NCI-H2107 treated with DMSO at 0.1 percent for 48 hours (cell line): ENCODE measurements around the gene GUCY2C.
"Not testable (repeated sequence)": the region's sequence is repeated elsewhere in the genome, so short reads cannot be mapped to it uniquely, and the experiment has no call there.

Source experiments
- DNase-seq: peaks from one replicate; lab custom pipeline; 2025; ENCODE audit not compliant: unreplicated experiment; lab: John Stamatoyannopoulos, UW

The GUCY2C gene

GRCh38 chr12:14696265-14696741 lies at the start of gene GUCY2C:
Gene GUCY2C (minus strand): TSS chr12:14696599. CDS start chr12:14696448, 151 bp downstream.
- no peak for DNase-seq

- no peak for DNase-seq
These were observed 46.7 kb upstream of the GUCY2C start for GRCh38 chr12:14743061-14743460.

- DNase-seq: no peak
These were observed 45.5 kb upstream of the GUCY2C start for GRCh38 chr12:14741942-14742341.

- DNase-seq: no peak
These were observed 44.8 kb upstream of the GUCY2C start for GRCh38 chr12:14741153-14741552.

- DNase-seq: not testable (repeated sequence)
These were observed 40.0 kb upstream of the GUCY2C start for GRCh38 chr12:14736441-14736840.

GRCh38 chr12:14731821-14732220 lies 35.4 kb upstream of the GUCY2C start:
- DNase-seq: no peak

GRCh38 chr12:14729586-14729985 lies 33.2 kb upstream of the GUCY2C start:
- no peak for DNase-seq

GRCh38 chr12:14723763-14724162 lies 27.4 kb upstream of the GUCY2C start:
- peak; percentile 26 for DNase-seq

GRCh38 chr12:14716848-14717444 lies 20.5 kb upstream of the GUCY2C start:
- DNase-seq: no peak

- DNase-seq: peak; percentile 97
These were observed 18.0 kb upstream of the GUCY2C start for GRCh38 chr12:14714437-14714836.

GRCh38 chr12:14710632-14711320 lies 14.4 kb upstream of the GUCY2C start:
- peak; percentile 27 for DNase-seq

- DNase-seq: no peak
These were observed 5.6 kb upstream of the GUCY2C start for GRCh38 chr12:14701809-14702568.

- DNase-seq: no peak
These were observed 4.5 kb upstream of the GUCY2C start for GRCh38 chr12:14700935-14701334.

GRCh38 chr12:14699923-14700322 lies 3.5 kb upstream of the GUCY2C start:
- no peak for DNase-seq

- DNase-seq: no peak
These were observed 2.2 kb upstream of the GUCY2C start for GRCh38 chr12:14698555-14698954.

- DNase-seq: no peak
These were observed 671 bp downstream of the GUCY2C start for GRCh38 chr12:14695715-14696141.

- no peak for DNase-seq
These were observed 1.4 kb downstream of the GUCY2C start for GRCh38 chr12:14694970-14695369.

GRCh38 chr12:14694145-14694714 lies 2.2 kb downstream of the GUCY2C start:
- no peak for DNase-seq

- no peak for DNase-seq
These were observed 3.3 kb downstream of the GUCY2C start for GRCh38 chr12:14693116-14693515.

GRCh38 chr12:14691560-14691959 lies 4.8 kb downstream of the GUCY2C start:
- peak; percentile 69 for DNase-seq

GRCh38 chr12:14689996-14690395 lies 6.4 kb downstream of the GUCY2C start:
- no peak for DNase-seq

GRCh38 chr12:14689144-14689543 lies 7.3 kb downstream of the GUCY2C start:
- no peak for DNase-seq
